ENCODE measurements around the gene DNM1L.

GRCh38 chr12:32753605-32754004 is 74.5 kb downstream of the DNM1L start:
- TF ChIP-seq CTCF (IDR thresholded peaks at IDR 0.05) (no peak), POLR2A (IDR thresholded peaks at IDR 0.05) (no peak), POLR2AphosphoS5 (IDR thresholded peaks at IDR 0.05) (no peak)
